Vagina (tissue), 2 donors: ENCODE measurements around the gene SIK3.

Experiments
- POLR2A ChIP-seq, 2 donors: fragments of 450-650 bp; IDR thresholded peaks; one replicate each; pipeline ENCODE4 v1.6.1; 2017; ENCODE audit warnings: antibody characterized with exemption in 2 of 2, mild to moderate bottlenecking in 2 of 2, moderate library complexity in 2 of 2
- POLR2AphosphoS5 ChIP-seq, 2 donors: sonication (generic); formaldehyde crosslinking; IDR thresholded peaks; one replicate each; pipeline ENCODE4 v1.9.0; 2017; ENCODE audit warnings: antibody characterized with exemption in 2 of 2, mild to moderate bottlenecking in 2 of 2, low read depth in 1 of 2; ENCODE audit not compliant: insufficient read depth in 1 of 2
- TF ChIP-seq, protein P1 (sequence below), 3 experiments: fragments of 450-650 bp in 2 of 3; fragments of 200-600 bp in 1 of 3; sonication (generic) in 1 of 3; IDR thresholded peaks; one replicate each; pipeline ENCODE4 v1.5.1; 2017 to 2019; ENCODE audit warnings: antibody characterized with exemption in 3 of 3, mild to moderate bottlenecking in 2 of 3, moderate library complexity in 2 of 3

DNA sequence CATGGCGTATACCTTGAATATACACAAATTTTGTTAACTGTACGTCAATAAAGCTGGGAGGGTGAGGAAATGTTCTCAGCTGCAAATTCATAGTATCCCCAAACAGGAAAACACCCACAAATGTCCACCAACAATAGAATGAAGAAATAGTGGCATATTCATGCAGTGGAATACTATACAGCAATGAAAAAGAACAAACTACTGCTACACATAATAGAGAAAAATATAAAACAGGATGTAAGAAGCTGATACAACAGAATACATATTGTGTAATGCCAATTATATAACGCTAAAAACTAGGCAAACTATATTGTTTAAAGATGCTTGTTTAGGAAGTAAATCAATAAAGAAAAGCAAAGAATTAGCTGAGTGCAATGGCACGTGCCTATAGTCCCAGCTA lies 81.5 kb downstream of the SIK3 start:
- TF ChIP-seq, protein P1, sequence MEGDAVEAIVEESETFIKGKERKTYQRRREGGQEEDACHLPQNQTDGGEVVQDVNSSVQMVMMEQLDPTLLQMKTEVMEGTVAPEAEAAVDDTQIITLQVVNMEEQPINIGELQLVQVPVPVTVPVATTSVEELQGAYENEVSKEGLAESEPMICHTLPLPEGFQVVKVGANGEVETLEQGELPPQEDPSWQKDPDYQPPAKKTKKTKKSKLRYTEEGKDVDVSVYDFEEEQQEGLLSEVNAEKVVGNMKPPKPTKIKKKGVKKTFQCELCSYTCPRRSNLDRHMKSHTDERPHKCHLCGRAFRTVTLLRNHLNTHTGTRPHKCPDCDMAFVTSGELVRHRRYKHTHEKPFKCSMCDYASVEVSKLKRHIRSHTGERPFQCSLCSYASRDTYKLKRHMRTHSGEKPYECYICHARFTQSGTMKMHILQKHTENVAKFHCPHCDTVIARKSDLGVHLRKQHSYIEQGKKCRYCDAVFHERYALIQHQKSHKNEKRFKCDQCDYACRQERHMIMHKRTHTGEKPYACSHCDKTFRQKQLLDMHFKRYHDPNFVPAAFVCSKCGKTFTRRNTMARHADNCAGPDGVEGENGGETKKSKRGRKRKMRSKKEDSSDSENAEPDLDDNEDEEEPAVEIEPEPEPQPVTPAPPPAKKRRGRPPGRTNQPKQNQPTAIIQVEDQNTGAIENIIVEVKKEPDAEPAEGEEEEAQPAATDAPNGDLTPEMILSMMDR (IDR thresholded peaks at IDR 0.05), result no peak
- TF ChIP-seq POLR2AphosphoS5 (IDR thresholded peaks at IDR 0.05; ENCODE audit: insufficient read depth in 1 of 2, low read depth in 1 of 2) (no peak), POLR2A (IDR thresholded peaks at IDR 0.05) (no peak)
